HEK293T (cell line): ENCODE results near the gene CACNB3.
"Not testable (repeated sequence)": the region's sequence is repeated elsewhere in the genome, so short reads cannot be mapped to it uniquely, and the experiment has no call there.

Experiments
- CTCF ChIA-PET: fragments of 350-600 bp; formaldehyde crosslinking; extraction: SDS; loops from one replicate; lab custom pipeline; 2021; ENCODE audit warnings: antibody characterized with exemption, inconsistent platforms; lab: Yijun Ruan, JAX
- POLR2A ChIA-PET: fragments of 350-600 bp; formaldehyde crosslinking; extraction: SDS; loops from one replicate; lab custom pipeline; 2020; ENCODE audit warnings: antibody characterized with exemption, inconsistent platforms; lab: Yijun Ruan, JAX
- DNase-seq: peaks from one replicate; pipeline ENCODE4 v3.0.0; 2012; ENCODE audit warnings: mixed read lengths; ENCODE audit errors: extremely low spot score
- ARNT ChIP-seq: fragments of 450-650 bp; IDR thresholded peaks from 2 replicates; pipeline ENCODE4 v1.6.1; 2017; ENCODE audit warnings: mild to moderate bottlenecking
- BHLHE40 ChIP-seq: fragments of 450-650 bp; IDR thresholded peaks from 2 replicates; pipeline ENCODE4 v1.6.1; 2016; ENCODE audit warnings: mild to moderate bottlenecking, moderate library complexity, borderline replicate concordance
- CTBP1 ChIP-seq: fragments of 450-650 bp; IDR thresholded peaks from 2 replicates; pipeline ENCODE4 v1.6.1; 2016; ENCODE audit warnings: borderline replicate concordance
- ELF4 ChIP-seq: fragments of 450-650 bp; IDR thresholded peaks from 2 replicates; pipeline ENCODE4 v1.6.1; 2017; ENCODE audit warnings: antibody characterized with exemption
- FOXA1 ChIP-seq: fragments of 450-650 bp; IDR thresholded peaks from 2 replicates; pipeline ENCODE4 v1.6.1; 2016; ENCODE audit warnings: mild to moderate bottlenecking
- FOXK2 ChIP-seq: fragments of 450-650 bp; IDR thresholded peaks from 2 replicates; pipeline ENCODE4 v1.6.1; 2016; ENCODE audit warnings: mild to moderate bottlenecking
- FOXM1 ChIP-seq: fragments of 450-650 bp; IDR thresholded peaks from 2 replicates; pipeline ENCODE4 v1.6.1; 2017; ENCODE audit warnings: mild to moderate bottlenecking, borderline replicate concordance
- HDGF ChIP-seq: fragments of 450-650 bp; IDR thresholded peaks from 2 replicates; pipeline ENCODE4 v1.6.1; 2017; ENCODE audit warnings: antibody characterized with exemption, borderline replicate concordance
- L3MBTL2 ChIP-seq: fragments of 450-650 bp; conservative IDR thresholded peaks from 2 replicates; pipeline ENCODE4 v1.6.1; 2016; ENCODE audit warnings: mild to moderate bottlenecking
- LEF1 ChIP-seq: fragments of 450-650 bp; IDR thresholded peaks from 2 replicates; pipeline ENCODE4 v1.6.1; 2017; ENCODE audit warnings: mild to moderate bottlenecking, borderline replicate concordance
- NFRKB ChIP-seq: fragments of 450-650 bp; IDR thresholded peaks from 2 replicates; pipeline ENCODE4 v1.6.1; 2016; ENCODE audit warnings: mild to moderate bottlenecking, moderate library complexity
- PKNOX1 ChIP-seq: fragments of 450-650 bp; IDR thresholded peaks from 2 replicates; pipeline ENCODE4 v1.6.1; 2016
- SP1 ChIP-seq: fragments of 450-650 bp; IDR thresholded peaks from 2 replicates; pipeline ENCODE4 v1.6.1; 2017
- SUZ12 ChIP-seq: fragments of 450-650 bp; IDR thresholded peaks from 2 replicates; pipeline ENCODE4 v1.6.1; 2016; ENCODE audit warnings: mild to moderate bottlenecking
- TARDBP ChIP-seq: fragments of 450-650 bp; IDR thresholded peaks from 2 replicates; pipeline ENCODE4 v1.6.1; 2016
- ZNF384 ChIP-seq: fragments of 450-650 bp; IDR thresholded peaks from 2 replicates; pipeline ENCODE4 v1.6.1; 2016

CACNB3 gene

DNA sequence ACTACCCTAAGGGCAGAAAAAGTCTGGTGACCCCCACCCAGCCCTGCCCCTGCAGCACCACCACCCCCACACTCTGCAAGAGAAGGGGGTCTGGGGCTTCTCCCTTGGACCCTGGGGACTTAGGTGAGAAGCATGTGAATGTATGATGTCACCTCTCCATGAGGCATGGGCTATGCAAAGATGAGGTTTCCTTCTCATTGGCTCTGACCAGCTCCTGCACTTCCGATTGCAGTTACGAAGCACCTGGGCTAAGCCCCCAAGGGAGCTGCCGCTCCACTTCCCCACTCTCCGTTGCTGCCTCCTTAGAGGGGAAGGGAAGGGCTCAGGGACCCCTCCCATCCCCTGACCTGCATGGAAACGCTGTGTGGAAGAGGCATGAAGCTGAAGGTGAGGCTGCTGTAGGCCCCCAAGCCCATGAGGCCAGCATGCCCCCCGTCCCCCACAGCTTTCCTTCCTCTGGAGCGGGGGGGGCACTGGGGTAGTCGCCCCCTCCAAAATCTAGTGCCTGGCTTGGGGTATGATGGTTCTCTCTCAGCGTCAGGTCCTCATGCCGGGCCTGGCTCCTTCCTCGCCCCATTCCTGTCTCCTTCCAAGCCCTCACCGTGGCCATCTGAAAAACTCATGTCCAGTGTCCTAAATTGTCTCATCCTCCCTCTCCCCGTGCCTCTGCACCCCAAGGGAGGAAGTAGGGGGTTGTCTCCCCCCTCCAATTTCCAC lies 39.1 kb downstream of the CACNB3 start:
- POLR2A ChIA-PET: interaction anchor here (3.0 kb wide), 1 partner anchor 8 kb away, joined by 15 read pairs; the partner anchor contains the start of gene RND1
- no peak for DNase-seq
- no peak for TF ChIP-seq SUZ12
- no peak for TF ChIP-seq FOXK2
- TF ChIP-seq FOXM1: no peak
- no peak for TF ChIP-seq LEF1
- no peak for TF ChIP-seq ZNF384
- no peak for TF ChIP-seq FOXA1
- TF ChIP-seq ARNT: no peak
- TF ChIP-seq TARDBP: no peak
- TF ChIP-seq PKNOX1: no peak
- TF ChIP-seq L3MBTL2: no peak
- TF ChIP-seq SP1: no peak
- TF ChIP-seq CTBP1: no peak
- TF ChIP-seq NFRKB: no peak
- no peak for TF ChIP-seq ELF4
- no peak for TF ChIP-seq BHLHE40
- TF ChIP-seq HDGF: no peak
- CTCF ChIA-PET: interaction anchor here (1.0 to 1.6 kb wide), 2 partner anchors 34 to 80 kb away, joined by 3 to 4 read pairs; no protein-coding TSS in a partner anchor

DNA sequence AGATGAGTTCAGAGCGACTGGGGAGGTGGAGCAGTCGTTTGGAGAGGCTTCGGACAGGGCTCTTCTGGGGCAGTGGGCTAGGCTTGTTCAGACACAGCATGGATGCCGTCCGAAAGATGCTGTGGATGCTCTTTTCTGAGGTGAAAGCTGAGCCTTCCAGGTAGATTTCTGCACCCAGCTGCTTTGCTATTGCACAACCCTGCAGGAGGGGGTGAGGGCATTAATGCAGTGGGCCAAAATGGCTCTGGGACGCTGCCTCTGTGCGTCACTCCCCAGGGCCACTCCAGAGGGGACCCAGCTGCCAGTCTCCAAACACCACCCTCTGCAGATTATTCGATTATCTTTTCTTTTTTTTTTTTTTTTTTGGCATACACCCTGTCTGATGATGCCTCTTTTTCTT lies 39.7 kb downstream of the CACNB3 start:
- TF ChIP-seq BHLHE40 (no peak), FOXK2 (no peak), ELF4 (no peak), HDGF (no peak), SUZ12 (no peak), L3MBTL2 (no peak), SP1 (no peak), ARNT (no peak), ZNF384 (no peak), FOXA1 (no peak), TARDBP (no peak), FOXM1 (no peak), PKNOX1 (no peak), NFRKB (no peak), CTBP1 (no peak), LEF1 (no peak)
- POLR2A ChIA-PET: no interaction called here
- DNase-seq: no peak
- CTCF ChIA-PET: interaction anchor here (1.0 kb wide), 1 partner anchor 33 kb away, joined by 3 read pairs; no protein-coding TSS in a partner anchor

DNA sequence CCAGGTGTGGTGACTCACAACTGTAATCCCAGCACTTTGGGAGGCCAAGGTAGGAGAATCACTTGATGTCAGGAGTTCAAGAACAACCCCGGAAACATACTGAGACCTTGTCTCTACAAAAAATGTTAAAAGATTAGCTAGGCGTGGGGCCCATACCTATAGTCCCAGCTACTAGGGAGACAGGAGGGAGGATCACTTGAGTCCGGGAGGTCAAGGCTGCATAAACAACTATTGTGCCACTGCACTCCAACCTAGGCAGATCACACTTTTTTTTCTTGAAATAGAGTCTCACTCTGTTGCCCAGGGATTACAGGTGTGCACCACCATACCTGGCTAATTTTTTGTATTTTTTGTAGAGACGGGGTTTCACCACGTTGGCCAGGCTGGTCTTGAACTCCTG lies 41.3 kb downstream of the CACNB3 start:
- ChIA-PET CTCF (interaction anchor here (0.7 kb wide), 1 partner anchor 45 kb away, joined by 3 read pairs; a partner anchor contains a TSS), POLR2A (no interaction called here)
- DNase-seq: no peak
- TF ChIP-seq BHLHE40 (no peak), NFRKB (no peak), ZNF384 (no peak), CTBP1 (no peak), FOXK2 (no peak), TARDBP (no peak), ARNT (no peak), SP1 (no peak), SUZ12 (no peak), ELF4 (no peak), FOXA1 (no peak), FOXM1 (no peak), LEF1 (no peak), L3MBTL2 (no peak), PKNOX1 (no peak), HDGF (no peak)

- POLR2A ChIA-PET: interaction anchor here (0.7 kb wide), 1 partner anchor 31 kb away, joined by 3 read pairs; no protein-coding TSS in a partner anchor
- not testable (repeated sequence) for DNase-seq
- CTCF ChIA-PET: interaction anchor here (0.6 to 0.7 kb wide), 2 partner anchors 44 to 87 kb away, joined by 3 read pairs; a partner anchor contains a TSS
Measured at GRCh38 chr12:48860236-48860635, 41.9 kb downstream of the CACNB3 start.

- ChIA-PET POLR2A (interaction anchor here (0.7 to 2.0 kb wide), 2 partner anchors 9 to 30 kb away, joined by 3 to 5 read pairs; partner anchors contain the start of gene DDX23), CTCF (interaction anchor here (0.8 kb wide), 1 partner anchor 8 kb away, joined by 3 read pairs; no protein-coding TSS in a partner anchor)
- no peak for TF ChIP-seq SUZ12
- no peak for TF ChIP-seq SP1
- TF ChIP-seq FOXK2: no peak
- TF ChIP-seq FOXM1: no peak
- DNase-seq: no peak
Measured at GRCh38 chr12:48861111-48861510, 42.8 kb downstream of the CACNB3 start.
